HT1080 (cell line): ENCODE measurements around the gene CLEC7A. TPM values are rescaled to one million over a fixed set of nuclear protein-coding genes. Genes with fewer than 3 reads are reported as not detected.

Experiments used
- DNase-seq: peaks from one replicate; pipeline ENCODE4 v3.0.0-alpha.2; 2015; ENCODE audit warnings: low read depth
- polyA plus RNA-seq, 2 experiments: library from polyadenylated mRNA; depleted of rRNA; stranded (reverse); fragments of >200 nt; gene quantifications; 2 replicates each; pipeline ENCODE4 v1.2.3, GENCODE V29; 2015
- total RNA-seq: library from RNA; depleted of rRNA; stranded (reverse); fragments of >200 nt; shearing (Covaris generic); gene quantifications from 2 replicates; pipeline ENCODE4 v1.2.3, GENCODE V29; 2014; rRNA removed

Gene CLEC7A
- total RNA-seq = not detected in 2 replicates
- not detected in 2 replicates for polyA plus RNA-seq (2015; cell fraction: cytosol; rRNA removed)
- not detected in 2 replicates for polyA plus RNA-seq (2015; cell fraction: nucleus; rRNA removed)

- peak; percentile 8 for DNase-seq
These were observed at the start of gene CLEC7A for GRCh38 chr12:10130042-10130441. CLEC7A (minus strand) TSS chr12:10130199; CDS start chr12:10130082, 117 bp downstream.

- no peak for DNase-seq
These were observed 49.8 kb upstream of the CLEC7A start for GRCh38 chr12:10179776-10180181.

- no peak for DNase-seq
These were observed 48.8 kb upstream of the CLEC7A start, which contains the start of gene TMEM52B for GRCh38 chr12:10178821-10179220. TMEM52B (plus strand) TSS chr12:10179032; CDS start chr12:10179575, 543 bp downstream.

- no peak for DNase-seq
These were observed 46.0 kb upstream of the CLEC7A start for GRCh38 chr12:10175846-10176636.

DNA sequence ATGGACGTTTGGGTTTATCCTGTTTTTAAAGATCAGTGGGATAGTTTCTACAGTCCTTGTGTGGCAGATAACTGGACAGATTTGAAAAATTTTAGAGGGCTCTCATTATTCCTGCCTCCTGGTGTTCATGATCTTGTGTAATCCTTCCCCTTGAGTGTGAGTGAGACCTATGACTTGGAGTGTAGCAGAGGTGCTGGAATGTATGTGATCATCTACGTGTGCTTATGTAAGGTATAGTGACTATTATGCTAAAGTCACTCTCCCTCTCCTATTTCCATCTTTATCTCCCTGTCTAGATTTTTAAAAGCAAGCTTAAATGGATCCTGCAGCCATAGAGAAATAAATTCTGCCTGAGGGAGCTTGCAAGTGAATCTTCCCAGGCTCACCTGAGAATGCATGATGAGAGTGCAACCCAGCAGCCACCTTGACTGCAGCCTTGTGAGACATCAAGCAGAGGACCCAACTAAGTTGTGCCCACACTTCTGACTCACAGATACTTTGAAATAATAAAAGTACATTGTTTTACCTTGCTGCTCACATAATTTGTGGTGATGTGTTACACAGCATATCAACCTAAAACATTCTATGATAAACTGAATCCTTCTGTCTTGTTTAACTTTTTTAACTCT lies 45.1 kb upstream of the CLEC7A start:
- DNase-seq = no peak

GRCh38 chr12:10171973-10172728 lies 42.2 kb upstream of the CLEC7A start, which contains the start of gene OLR1:
OLR1 (minus strand) TSS chr12:10172132; CDS start chr12:10172077, 55 bp downstream.
- DNase-seq = no peak

GRCh38 chr12:10170216-10170615 lies 40.2 kb upstream of the CLEC7A start:
- DNase-seq = no peak

- DNase-seq = no peak
These were observed 39.1 kb upstream of the CLEC7A start for GRCh38 chr12:10169104-10169503.

DNA sequence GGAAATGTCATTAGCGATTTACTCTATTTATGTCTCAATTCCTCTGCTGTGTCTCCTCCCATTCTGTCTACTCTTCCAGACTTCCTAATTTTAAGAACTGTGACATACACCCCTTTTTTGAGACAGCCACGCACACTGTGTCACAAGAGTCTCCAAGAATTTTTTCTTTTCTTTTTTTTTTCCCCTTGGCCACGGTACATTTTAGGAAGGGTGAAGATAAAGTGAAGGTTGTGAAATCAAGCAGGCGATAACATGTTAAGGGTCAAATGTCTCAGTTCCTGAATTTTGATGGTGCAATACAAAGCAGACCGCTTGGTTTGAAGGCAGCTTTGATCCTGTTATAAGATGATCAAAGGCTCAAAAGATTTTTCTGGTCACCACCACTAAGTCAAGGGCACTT lies 37.6 kb upstream of the CLEC7A start:
- DNase-seq = no peak

- DNase-seq = no peak
These were observed 35.4 kb upstream of the CLEC7A start for GRCh38 chr12:10165421-10165820.

GRCh38 chr12:10163084-10163483 lies 33.1 kb upstream of the CLEC7A start:
- DNase-seq = no peak

DNA sequence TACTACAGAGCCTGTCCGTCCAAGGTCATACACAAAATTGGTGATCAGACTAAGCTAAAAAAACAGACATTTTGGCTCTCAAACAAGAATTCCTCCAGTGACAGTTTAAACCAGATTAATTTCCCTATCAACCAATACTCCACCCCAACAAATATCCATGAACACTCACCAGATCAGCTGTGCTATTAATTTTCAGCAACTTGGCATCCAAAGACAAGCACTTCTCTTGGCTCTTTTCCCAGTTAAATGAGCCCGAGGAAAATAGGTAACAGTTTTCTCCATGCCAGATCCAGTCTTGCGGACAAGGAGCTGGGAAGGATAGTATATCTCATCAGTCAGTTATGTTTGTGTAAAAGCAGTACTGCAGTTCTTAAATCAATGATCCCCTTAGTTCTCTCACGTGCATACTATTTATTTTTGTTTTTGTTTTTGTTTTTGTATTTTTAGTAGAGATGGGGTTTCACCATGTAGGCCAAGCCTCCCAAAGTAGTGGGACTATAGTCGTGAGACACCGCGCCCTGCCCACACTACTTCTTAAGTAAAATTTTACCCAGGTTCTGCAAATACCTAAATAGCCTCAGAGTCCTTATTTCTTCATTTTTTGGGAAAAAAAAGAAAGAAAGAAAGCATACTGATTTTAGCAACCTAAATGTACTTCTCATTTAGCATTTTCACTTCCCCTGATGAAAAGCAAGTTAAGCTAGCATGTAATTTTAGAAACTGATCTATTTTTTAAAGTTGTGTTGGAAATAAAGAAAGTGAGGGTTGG lies 30.8 kb upstream of the CLEC7A start:
- DNase-seq = no peak

- no peak for DNase-seq
These were observed 29.3 kb upstream of the CLEC7A start for GRCh38 chr12:10159280-10159679.

GRCh38 chr12:10158406-10158805 lies 28.4 kb upstream of the CLEC7A start:
- DNase-seq = no peak

DNA sequence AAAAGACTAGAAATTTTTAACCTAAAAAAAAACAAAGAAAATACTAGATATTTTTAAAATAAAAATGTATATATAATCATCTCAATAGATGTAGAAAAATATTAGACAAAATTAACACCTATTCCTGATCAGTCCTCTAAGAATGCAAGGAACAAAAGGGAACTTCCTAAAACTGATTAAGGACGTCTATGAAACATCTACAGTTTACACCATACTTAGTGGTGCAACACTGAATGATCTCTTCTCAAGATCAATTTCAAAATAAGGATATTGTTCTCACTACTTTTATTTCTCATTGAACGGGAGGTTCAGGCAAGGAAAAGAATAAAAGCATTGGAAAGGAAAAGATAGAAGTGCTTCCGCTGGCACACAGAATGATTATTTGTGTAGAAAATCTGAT lies 26.0 kb upstream of the CLEC7A start:
- no peak for DNase-seq

DNA sequence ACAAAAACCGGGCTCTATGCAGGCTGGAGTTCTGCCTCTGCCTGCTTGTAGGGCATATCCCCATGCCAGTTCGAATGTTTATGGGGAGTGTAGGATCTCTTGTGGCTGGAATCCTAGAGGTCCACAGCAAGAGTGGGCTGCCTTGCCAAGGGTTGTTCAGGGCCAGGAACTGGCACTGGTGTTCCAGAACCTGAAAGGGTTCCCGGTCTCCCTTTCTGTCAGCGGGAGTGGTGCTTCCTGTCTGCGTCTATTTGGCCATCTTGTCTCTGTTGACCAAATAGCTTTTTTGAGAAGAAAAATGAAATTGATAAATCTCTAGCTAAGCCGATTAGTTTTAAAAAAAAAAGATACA lies 24.1 kb upstream of the CLEC7A start:
- no peak for DNase-seq

DNA sequence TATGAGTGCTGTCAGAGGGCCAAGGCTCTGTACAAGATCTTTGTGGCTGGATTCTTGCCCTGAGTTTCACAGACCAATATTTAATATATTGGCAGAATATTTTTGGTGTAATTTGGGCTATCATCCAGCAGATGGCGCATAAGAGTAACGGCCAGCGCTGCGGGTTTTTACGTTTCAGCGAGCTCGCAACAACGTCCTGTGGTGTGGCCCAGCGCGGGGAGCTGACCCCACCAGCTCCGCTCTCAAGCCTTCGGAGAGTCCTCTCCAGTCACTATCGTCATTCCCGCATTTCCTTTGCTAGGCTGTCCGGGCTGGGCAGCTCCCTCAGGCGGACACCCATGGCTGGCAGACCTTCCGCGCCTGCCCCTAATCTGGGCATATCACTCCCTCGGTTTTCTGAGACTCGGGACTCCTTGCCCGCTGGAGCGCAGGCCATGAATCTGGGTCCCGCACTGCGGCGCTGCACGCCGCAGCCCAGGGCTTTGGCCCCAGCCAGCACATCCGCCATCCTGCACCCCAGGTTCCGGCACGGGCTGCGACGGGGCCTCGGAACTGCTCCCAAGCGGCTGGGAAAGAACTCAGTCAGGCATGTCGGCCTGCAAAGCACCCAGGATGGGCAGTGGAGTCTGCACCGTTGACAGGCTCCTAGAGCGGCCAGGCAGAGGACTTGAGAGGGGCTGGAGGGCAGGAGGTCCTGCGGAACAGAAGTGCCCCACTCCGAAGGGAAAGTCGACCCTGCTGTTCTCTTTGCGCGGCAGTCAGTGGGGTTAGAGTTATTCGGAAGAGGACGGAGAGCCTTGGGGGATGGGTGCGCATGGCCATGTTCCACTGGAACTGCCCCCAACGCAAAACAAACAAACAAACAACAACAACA lies 23.5 kb upstream of the CLEC7A start:
- DNase-seq = peak; percentile 20

DNA sequence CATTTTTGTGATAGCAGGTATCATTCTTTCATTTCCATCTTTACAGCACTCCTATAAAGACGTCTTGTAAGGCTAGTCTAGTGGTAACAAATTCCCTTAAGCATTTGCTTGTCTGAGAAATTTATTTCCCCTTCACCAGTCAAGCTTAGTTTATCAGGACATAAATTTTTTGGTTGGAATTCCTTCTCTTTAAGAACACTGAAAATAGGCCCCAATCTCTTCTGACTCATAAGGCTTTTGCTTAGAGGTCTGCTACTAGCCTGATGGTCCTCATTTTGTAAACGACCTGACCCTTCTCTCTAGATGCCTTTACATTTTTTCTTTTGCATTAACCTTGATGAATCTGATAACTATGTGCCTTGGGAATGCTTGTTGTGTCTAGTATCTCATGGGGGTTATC lies 21.6 kb upstream of the CLEC7A start:
- DNase-seq = no peak

DNA sequence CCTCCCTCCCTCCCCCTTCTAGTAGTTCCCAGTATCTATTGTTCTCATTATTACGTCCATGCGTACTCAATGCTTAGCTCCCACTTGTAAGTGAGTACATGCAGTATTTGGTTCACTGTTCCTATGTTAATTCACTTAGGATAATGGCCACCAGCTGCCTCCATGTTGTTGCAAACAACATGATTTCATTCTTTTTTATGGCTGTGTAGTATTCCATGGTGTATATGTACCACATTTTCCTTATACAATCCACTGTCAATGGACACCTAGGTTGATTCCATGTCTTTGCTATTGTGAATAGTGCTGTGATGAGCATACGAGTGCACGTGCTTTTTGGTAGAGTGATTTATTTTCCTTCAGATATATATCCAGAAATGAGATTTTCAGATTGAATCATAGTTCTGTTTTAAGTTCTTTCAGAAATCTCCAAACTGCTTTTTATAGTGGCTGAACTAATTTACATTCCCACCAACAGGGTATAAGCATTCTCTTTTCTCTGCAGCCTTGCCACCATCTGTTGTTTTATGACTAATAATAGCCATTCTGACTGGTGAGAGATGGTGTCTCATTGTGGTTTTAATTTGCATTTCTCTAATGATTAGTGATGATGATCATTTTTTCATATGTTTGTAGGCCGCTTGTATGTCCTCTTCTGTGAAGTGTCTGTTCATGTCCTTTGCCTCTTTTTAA lies 17.9 kb upstream of the CLEC7A start:
- no peak for DNase-seq
